GM23248 (cell line): ENCODE data around the gene MRPL9.

Experiments
- EZH2 ChIP-seq: fragments of 200-600 bp; sonication (generic); IDR thresholded peaks from 2 replicates; pipeline ENCODE4 v1.6.1; 2018; ENCODE audit warnings: antibody characterized with exemption, mild to moderate bottlenecking; ENCODE audit not compliant: insufficient read depth, poor library complexity, severe bottlenecking
- EZH2phosphoT487 ChIP-seq: fragments of 200-600 bp; sonication (generic); IDR thresholded peaks from 2 replicates; pipeline ENCODE4 v1.6.1; 2018; ENCODE audit warnings: antibody characterized with exemption, moderate library complexity, mild to moderate bottlenecking, low read depth; ENCODE audit not compliant: insufficient read depth

DNA sequence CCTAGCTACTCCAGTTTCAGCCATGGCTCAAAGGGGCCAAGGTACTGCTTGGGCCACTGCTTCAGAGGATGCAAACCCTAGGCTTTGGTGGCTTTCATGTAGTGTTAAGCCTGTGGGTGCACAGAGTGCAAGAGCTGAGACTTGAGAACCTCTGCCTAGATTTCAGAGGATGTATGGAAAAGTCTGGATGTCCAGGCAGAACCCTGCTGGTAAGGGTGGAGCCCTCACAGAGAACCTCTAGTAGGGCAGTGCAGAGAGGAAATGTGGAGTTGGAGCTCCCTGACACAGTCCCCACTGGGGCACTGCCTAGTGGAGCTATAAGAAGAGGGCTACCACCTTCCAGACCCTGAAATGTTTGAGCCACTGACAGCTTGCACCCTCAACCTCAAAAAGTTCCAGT, 25.8 kb downstream of the MRPL9 start:
- no peak for TF ChIP-seq EZH2
- TF ChIP-seq EZH2phosphoT487, result no peak
